ENCODE measurements around the gene NXPH2.

NXPH2 gene

GRCh38 chr2:138630164-138630563 lies 150.0 kb downstream of the NXPH2 start:
- in situ Hi-C loops (cut with HindIII; ENCODE audit: low pct_ligation_motif_present, low sequenced_read_pairs), result no loop called here
- H3K36me3 ChIP-seq (replicated peaks), result no peaks in the 10 kb centered on the region
- no peak for TF ChIP-seq CTCF (IDR thresholded peaks at IDR 0.05; ENCODE audit: low read depth, low read length, missing control alignments)
- DNase-seq, result no peak
- H3K4me3 ChIP-seq (ENCODE audit: low read depth, low read length), result no peak overlapping the region
- no peaks in the 10 kb centered on the region for H3K27me3 ChIP-seq (replicated peaks)
- no peak overlapping the region for H3K27ac ChIP-seq

- Histone ChIP-seq H3K27me3 (replicated peaks) (no peaks in the 10 kb centered on the region), H3K27ac (no peak overlapping the region), H3K4me3 (ENCODE audit: low read depth, low read length) (no peak overlapping the region), H3K36me3 (replicated peaks) (no peaks in the 10 kb centered on the region)
- DNase-seq, result no peak
- in situ Hi-C loops (cut with HindIII; ENCODE audit: low pct_ligation_motif_present, low sequenced_read_pairs), result no loop called here
- no peak for TF ChIP-seq CTCF (IDR thresholded peaks at IDR 0.05; ENCODE audit: low read depth, low read length, missing control alignments)
Observed at GRCh38 chr2:138626148-138626547, 154.0 kb downstream of the NXPH2 start.

GRCh38 chr2:138622613-138623012 lies 157.6 kb downstream of the NXPH2 start:
- Histone ChIP-seq H3K36me3 (replicated peaks) (no peaks in the 10 kb centered on the region), H3K27ac (no peak overlapping the region), H3K27me3 (replicated peaks) (no peaks in the 10 kb centered on the region), H3K4me3 (ENCODE audit: low read depth, low read length) (no peak overlapping the region)
- in situ Hi-C loops (cut with HindIII; ENCODE audit: low pct_ligation_motif_present, low sequenced_read_pairs), result no loop called here
- no peak for DNase-seq
- no peak for TF ChIP-seq CTCF (IDR thresholded peaks at IDR 0.05; ENCODE audit: low read depth, low read length, missing control alignments)

- no peak for TF ChIP-seq CTCF (IDR thresholded peaks at IDR 0.05; ENCODE audit: low read depth, low read length, missing control alignments)
- H3K27ac ChIP-seq, result no peak overlapping the region
- no peak for DNase-seq
- no peaks in the 10 kb centered on the region for H3K36me3 ChIP-seq (replicated peaks)
- H3K27me3 ChIP-seq (replicated peaks), result no peaks in the 10 kb centered on the region
- H3K4me3 ChIP-seq (ENCODE audit: low read depth, low read length), result no peak overlapping the region
- in situ Hi-C loops (cut with HindIII; ENCODE audit: low pct_ligation_motif_present, low sequenced_read_pairs), result no loop called here
Observed at GRCh38 chr2:138621139-138621538, 159.1 kb downstream of the NXPH2 start.

GRCh38 chr2:138620431-138620830 lies 159.8 kb downstream of the NXPH2 start:
- no peak overlapping the region for H3K27ac ChIP-seq
- no peaks in the 10 kb centered on the region for H3K36me3 ChIP-seq (replicated peaks)
- DNase-seq, result no peak
- no peak for TF ChIP-seq CTCF (IDR thresholded peaks at IDR 0.05; ENCODE audit: low read depth, low read length, missing control alignments)
- in situ Hi-C loops (cut with HindIII; ENCODE audit: low pct_ligation_motif_present, low sequenced_read_pairs), result no loop called here
- no peaks in the 10 kb centered on the region for H3K27me3 ChIP-seq (replicated peaks)
- no peak overlapping the region for H3K4me3 ChIP-seq (ENCODE audit: low read depth, low read length)

Measured in brain microvascular endothelial cell (primary cell).